Measurements from ENCODE around the gene TRPV3. TPM values are rescaled to one million over a fixed set of nuclear protein-coding genes. Genes with fewer than 3 reads are reported as not detected.

Gene TRPV3
- total and polyA plus RNA-seq, 2 of the 8 experiments (the other 6 are each of a cell fraction or from before 2014, with no cell fraction given) = 0.56 to 1.0 TPM

GRCh38 chr17:3534881-3535252 lies 22.7 kb downstream of the TRPV3 start:
- no peaks in the 10 kb centered on the region for H3K79me2 ChIP-seq (ENCODE audit: control insufficient read depth in 1 of 2, insufficient read depth in 2 of 2, low read length in 2 of 2)
- no peak overlapping the region for H3K27ac ChIP-seq (ENCODE audit: low read depth, low read length)
- H4K8ac ChIP-seq (ENCODE audit: extremely low read depth, insufficient read depth, low read length) = no peak overlapping the region; the same call in 1 of the 2 replicates
- H2BK20ac ChIP-seq (ENCODE audit: low read length) = peak overlapping the region; percentile 90; the same call in 1 of the 2 replicates
- H2AFZ ChIP-seq (ENCODE audit: low read length) = no peak overlapping the region
- H3K4me2 ChIP-seq (ENCODE audit: insufficient read depth in 1 of 2, low read depth in 2 of 2, low read length in 2 of 2) = no peak overlapping the region
- H3K56ac ChIP-seq (replicated peaks; ENCODE audit: insufficient read length, low read depth, low read length) = no peak overlapping the region
- H2BK120ac ChIP-seq (replicated peaks; ENCODE audit: low read depth, low read length) = no peak overlapping the region
- H3K27me3 ChIP-seq (replicated peaks in 1 of 4; ENCODE audit: control insufficient read depth in 3 of 4, extremely low read depth in 1 of 4, insufficient read depth in 3 of 4, low read length in 3 of 4) = no peaks in the 10 kb centered on the region
- H3K23ac ChIP-seq (ENCODE audit: insufficient read length) = no peak overlapping the region
- peak overlapping the region; percentile 44; the same call in 1 of the 2 replicates for H2BK5ac ChIP-seq (ENCODE audit: low read depth, low read length)
- H3K4ac ChIP-seq (replicated peaks; ENCODE audit: insufficient read length, low read depth, low read length) = no peak overlapping the region
- peak overlapping the region; percentile 58 for H4K91ac ChIP-seq (replicated peaks; ENCODE audit: insufficient read length, low read length)
- H2BK15ac ChIP-seq (ENCODE audit: low read length) = 0 out of 2 replicates have a peak overlapping the region, but pooled peaks have one; percentile 98
- H2AK5ac ChIP-seq (ENCODE audit: low read depth, low read length) = no peak overlapping the region; the same call in 1 of the 2 replicates
- peaks cover 0 to 13% (median 7%) of the 10 kb centered on the region in 4 experiments; a peak in 6 of 7 replicates for H3K4me1 ChIP-seq (replicated peaks in 1 of 4; ENCODE audit: control insufficient read depth in 3 of 4, insufficient read depth in 4 of 4, low read length in 3 of 4)
- no CpG with 5 or more reads among the region's 3 CpGs for WGBS, 2 experiments (ENCODE audit: extremely low coverage in 1 of 2, insufficient coverage in 1 of 2, insufficient read length in 1 of 2, insufficient replicate concordance in 2 of 2, low coverage in 1 of 2, low lambda C conversion rate in 2 of 2, missing lambda C conversion rate in 1 of 2)
- DNase-seq (ENCODE audit: low read depth in 1 of 2, low spot score in 2 of 2) (no peak), FAIRE-seq (no peak)
- no peak overlapping the region for H3K14ac ChIP-seq (ENCODE audit: insufficient read length)
- H3K36me3 ChIP-seq (ENCODE audit: control insufficient read depth in 2 of 4, insufficient read depth in 4 of 4, low read length in 3 of 4) = no peaks in the 10 kb centered on the region
- ChIA-PET CTCF (ENCODE audit: partially characterized antibody) (interaction anchor here (0.6 to 2.0 kb wide), 9 partner anchors 13 to 1067 kb away, joined by 3 to 11 read pairs (median 3); partner anchors contain the start of genes CTNS and SHPK), POLR2A (ENCODE audit: partially characterized antibody) (interaction anchor here (0.8 to 1.0 kb wide), 2 partner anchors 25 to 36 kb away, joined by 3 to 4 read pairs; no protein-coding TSS in a partner anchor)
- H3K79me1 ChIP-seq (ENCODE audit: low read depth, low read length) = no peaks in the 10 kb centered on the region
- no peaks in the 10 kb centered on the region for H3K9me3 ChIP-seq (ENCODE audit: insufficient read depth in 2 of 2, low read depth in 1 of 2, low read length in 1 of 2)
- no peak overlapping the region for H4K5ac ChIP-seq (ENCODE audit: insufficient read length, low read depth, low read length)
- H3K4me3 ChIP-seq (ENCODE audit: extremely low read depth in 1 of 4, insufficient read depth in 2 of 4, low read depth in 3 of 4, low read length in 4 of 4) = no peak overlapping the region
- no peaks in the 10 kb centered on the region for H4K20me1 ChIP-seq (replicated peaks in 1 of 2; ENCODE audit: control insufficient read depth in 1 of 2, insufficient read depth in 2 of 2, low read length in 2 of 2)
- peaks cover 6% of the 10 kb centered on the region; the same call in 1 of the 2 replicates for H3K23me2 ChIP-seq (ENCODE audit: low read depth, low read length)
- H2BK12ac ChIP-seq (ENCODE audit: low read depth, low read length) = peak overlapping the region; percentile 90; the same call in 1 of the 2 replicates
- H3K9ac ChIP-seq (replicated peaks in 1 of 4; ENCODE audit: extremely low read depth in 1 of 4, low read depth in 3 of 4, low read length in 3 of 4) = no peak overlapping the region
- peak overlapping the region; percentile 36; the same call in 1 of the 2 replicates for H3K18ac ChIP-seq (ENCODE audit: extremely low read depth, low read length)
- no peak for TF ChIP-seq HDAC2 (IDR thresholded peaks at IDR 0.05; ENCODE audit: borderline replicate concordance in 1 of 2, low read depth in 2 of 2, low read length in 2 of 2)

All from H1 (cell line).